ENCODE measurements around the gene THAP3.

Gene THAP3

GRCh38 chr1:6580593-6581409, 43.9 kb upstream of the THAP3 start:
- peak; percentile 13; the same call in 1 of the 2 replicates for TF ChIP-seq CTCF (conservative IDR thresholded peaks at IDR 0.05; ENCODE audit: low read length)
- no peak for DNase-seq (ENCODE audit: low read depth)
- peak overlapping the region; percentile 82 for H3K4me3 ChIP-seq (ENCODE audit: low read length)

- DNase-seq (ENCODE audit: low read depth): no peak
- TF ChIP-seq CTCF (conservative IDR thresholded peaks at IDR 0.05; ENCODE audit: low read length): no peak
- no peak overlapping the region for H3K4me3 ChIP-seq (ENCODE audit: low read length)
Observed at GRCh38 chr1:6581561-6582305, 42.9 kb upstream of the THAP3 start.

- TF ChIP-seq CTCF (conservative IDR thresholded peaks at IDR 0.05; ENCODE audit: low read length): no peak
- DNase-seq (ENCODE audit: low read depth): no peak
- no peak overlapping the region for H3K4me3 ChIP-seq (ENCODE audit: low read length)
Observed at GRCh38 chr1:6582370-6582769, 42.3 kb upstream of the THAP3 start.

GRCh38 chr1:6584126-6585080, 40.3 kb upstream of the THAP3 start:
- TF ChIP-seq CTCF (conservative IDR thresholded peaks at IDR 0.05; ENCODE audit: low read length): 0 out of 2 replicates have a peak, but pooled peaks have one; percentile 19
- H3K4me3 ChIP-seq (ENCODE audit: low read length): no peak overlapping the region
- DNase-seq (ENCODE audit: low read depth): no peak

- TF ChIP-seq CTCF (conservative IDR thresholded peaks at IDR 0.05; ENCODE audit: low read length): no peak
- no peak for DNase-seq (ENCODE audit: low read depth)
- H3K4me3 ChIP-seq (ENCODE audit: low read length): no peak overlapping the region
Observed at GRCh38 chr1:6585081-6585722, 39.5 kb upstream of the THAP3 start.

- no peak overlapping the region for H3K4me3 ChIP-seq (ENCODE audit: low read length)
- TF ChIP-seq CTCF (conservative IDR thresholded peaks at IDR 0.05; ENCODE audit: low read length): no peak
- DNase-seq (ENCODE audit: low read depth): no peak
Observed at GRCh38 chr1:6585841-6586240, 38.8 kb upstream of the THAP3 start.
